Activated T-cell treated with anti-CD3 and anti-CD28 coated beads, Interleukin-2, amount 50 U/mL, for 72 hours (primary cell): Measurements from ENCODE around the gene ABTB2. TPM values are rescaled to one million over a fixed set of nuclear protein-coding genes. Genes with fewer than 3 reads are reported as not detected.

Experiments
- ATAC-seq, 2 donors: fragments of 150-1000 bp; cut with Tn5 transposase; replicated peaks in 1 of 2; 2 replicates each; pipeline ENCODE4 v1.10.0; 2021; ENCODE audit warnings: moderate library complexity in 2 of 2, mild to moderate bottlenecking in 1 of 2
- DNase-seq, 2 donors: peaks; one replicate each; pipeline ENCODE4 v3.0.0; 2021 to 2022; ENCODE audit warnings: mixed read lengths in 1 of 2
- H3K27ac Mint-ChIP-seq: one replicate; pipeline ENCODE4 v1.8.0; 2022; ENCODE audit warnings: mild to moderate bottlenecking, moderate library complexity, mixed read lengths
- H3K27me3 Mint-ChIP-seq: one replicate; pipeline ENCODE4 v1.8.0; 2022; ENCODE audit warnings: low read depth, mixed read lengths
- H3K36me3 Mint-ChIP-seq, 2 donors: one replicate each; pipeline ENCODE4 v1.8.0; 2022; ENCODE audit warnings: mixed read lengths in 2 of 2, mild to moderate bottlenecking in 1 of 2; ENCODE audit not compliant: insufficient read depth in 2 of 2
- H3K4me1 Mint-ChIP-seq: one replicate; pipeline ENCODE4 v1.8.0; 2022; ENCODE audit warnings: low read depth, mixed read lengths
- H3K4me3 Mint-ChIP-seq, 2 donors: one replicate each; pipeline ENCODE4 v1.8.0; 2022; ENCODE audit warnings: mild to moderate bottlenecking in 2 of 2, mixed read lengths in 2 of 2, moderate library complexity in 2 of 2
- H3K9me3 Mint-ChIP-seq, 2 donors: one replicate each; pipeline ENCODE4 v1.8.0; 2022; ENCODE audit warnings: mixed read lengths in 2 of 2
- total RNA-seq, 2 donors: library from RNA; stranded (reverse); gene quantifications; one replicate each; pipeline ENCODE4 v1.2.3, GENCODE V29; 2022

Gene ABTB2
- total RNA-seq, 2 donors from 2014 or later, result 2.2 to 5.6 TPM

DNA sequence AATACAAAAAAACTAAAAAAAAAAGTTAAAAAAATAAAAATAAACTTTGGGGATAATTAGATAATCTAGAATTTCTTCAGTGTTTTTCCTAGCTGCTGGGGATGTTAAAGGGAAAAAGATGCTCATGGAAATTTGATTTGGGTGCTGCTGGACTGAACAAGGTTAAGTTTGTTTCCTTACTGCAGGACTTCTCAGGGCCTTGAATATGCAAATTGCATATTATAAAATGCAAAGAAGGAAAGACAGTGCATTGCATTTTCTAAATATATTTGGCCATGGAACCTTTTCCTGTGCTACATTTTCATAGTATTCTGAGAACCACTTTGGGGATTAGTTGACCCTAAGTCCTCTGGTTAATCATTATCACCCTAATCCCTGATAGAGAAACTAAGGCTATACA lies 79.6 kb downstream of the ABTB2 start:
- Mint-ChIP-seq H3K27me3 (no peaks in the 10 kb centered on the region), H3K27ac (no peak overlapping the region), H3K4me1 (no peaks in the 10 kb centered on the region), H3K9me3 (no peaks in the 10 kb centered on the region), H3K4me3 (no peak overlapping the region), H3K36me3 (no peaks in the 10 kb centered on the region)
- DNase-seq (no peak), ATAC-seq (no peak)

DNA sequence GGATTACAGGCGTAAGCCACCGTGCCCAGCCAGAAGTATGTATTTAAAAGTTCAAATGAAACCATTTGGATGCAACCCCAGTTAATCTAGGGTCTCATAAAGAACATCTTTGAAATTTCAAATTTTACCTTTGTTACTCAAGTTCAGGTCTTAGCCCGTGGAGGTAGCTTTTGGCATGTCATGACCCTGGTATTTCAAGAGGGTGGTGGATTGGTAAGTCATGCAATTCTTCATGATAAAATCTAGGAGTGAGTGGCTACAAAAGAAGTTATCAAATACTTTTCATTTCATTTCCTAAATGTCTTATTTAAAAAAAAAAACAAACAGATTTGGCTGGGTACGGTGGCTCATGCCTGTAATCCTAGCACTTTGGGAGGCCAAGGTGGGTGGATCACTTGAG lies 80.6 kb downstream of the ABTB2 start:
- no peak for DNase-seq
- no peaks in the 10 kb centered on the region for H3K9me3 Mint-ChIP-seq
- H3K4me3 Mint-ChIP-seq, result no peak overlapping the region
- H3K4me1 Mint-ChIP-seq, result no peaks in the 10 kb centered on the region
- H3K27ac Mint-ChIP-seq, result no peak overlapping the region
- ATAC-seq, result no peak
- no peaks in the 10 kb centered on the region for H3K27me3 Mint-ChIP-seq
- H3K36me3 Mint-ChIP-seq, result no peaks in the 10 kb centered on the region

GRCh38 chr11:34276352-34276864 lies 81.4 kb downstream of the ABTB2 start:
- Mint-ChIP-seq H3K4me3 (no peak overlapping the region), H3K27ac (no peak overlapping the region), H3K27me3 (no peaks in the 10 kb centered on the region), H3K4me1 (no peaks in the 10 kb centered on the region), H3K9me3 (no peaks in the 10 kb centered on the region), H3K36me3 (no peaks in the 10 kb centered on the region)
- DNase-seq (no peak), ATAC-seq (no peak)

DNA sequence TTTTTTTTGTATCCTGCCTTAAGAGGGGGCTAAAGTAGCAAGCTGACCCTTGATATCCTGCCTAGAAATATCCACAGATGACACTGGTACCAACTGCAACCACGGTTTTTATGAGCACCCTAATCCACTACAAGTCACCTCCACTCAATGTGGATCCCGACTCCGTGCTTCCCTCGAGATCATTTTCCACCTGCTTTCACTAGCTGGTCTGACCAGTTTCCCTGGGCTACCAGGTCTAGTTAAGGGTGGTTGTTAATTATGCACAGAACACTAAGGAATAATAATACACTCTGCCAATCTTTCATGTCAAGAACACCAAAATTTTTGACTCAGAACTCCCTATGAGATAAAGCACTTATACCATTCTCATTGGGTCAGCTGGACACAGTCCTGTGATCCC lies 82.3 kb downstream of the ABTB2 start:
- Mint-ChIP-seq H3K9me3 (no peaks in the 10 kb centered on the region), H3K4me1 (no peaks in the 10 kb centered on the region), H3K27me3 (no peaks in the 10 kb centered on the region), H3K27ac (no peak overlapping the region), H3K4me3 (no peak overlapping the region), H3K36me3 (no peaks in the 10 kb centered on the region)
- no peak for ATAC-seq
- no peak for DNase-seq

- no peak overlapping the region for H3K27ac Mint-ChIP-seq
- DNase-seq (no peak), ATAC-seq (no peak)
- no peaks in the 10 kb centered on the region for H3K9me3 Mint-ChIP-seq
- no peak overlapping the region for H3K4me3 Mint-ChIP-seq
- no peaks in the 10 kb centered on the region for H3K36me3 Mint-ChIP-seq
- no peaks in the 10 kb centered on the region for H3K27me3 Mint-ChIP-seq
- no peaks in the 10 kb centered on the region for H3K4me1 Mint-ChIP-seq
These were observed 83.0 kb downstream of the ABTB2 start for GRCh38 chr11:34274712-34275398.

GRCh38 chr11:34273099-34273498 lies 84.7 kb downstream of the ABTB2 start:
- ATAC-seq (no peak), DNase-seq (no peak)
- no peaks in the 10 kb centered on the region for H3K27me3 Mint-ChIP-seq
- H3K36me3 Mint-ChIP-seq, result no peaks in the 10 kb centered on the region
- no peaks in the 10 kb centered on the region for H3K9me3 Mint-ChIP-seq
- H3K27ac Mint-ChIP-seq, result no peak overlapping the region
- no peak overlapping the region for H3K4me3 Mint-ChIP-seq
- H3K4me1 Mint-ChIP-seq, result no peaks in the 10 kb centered on the region

DNA sequence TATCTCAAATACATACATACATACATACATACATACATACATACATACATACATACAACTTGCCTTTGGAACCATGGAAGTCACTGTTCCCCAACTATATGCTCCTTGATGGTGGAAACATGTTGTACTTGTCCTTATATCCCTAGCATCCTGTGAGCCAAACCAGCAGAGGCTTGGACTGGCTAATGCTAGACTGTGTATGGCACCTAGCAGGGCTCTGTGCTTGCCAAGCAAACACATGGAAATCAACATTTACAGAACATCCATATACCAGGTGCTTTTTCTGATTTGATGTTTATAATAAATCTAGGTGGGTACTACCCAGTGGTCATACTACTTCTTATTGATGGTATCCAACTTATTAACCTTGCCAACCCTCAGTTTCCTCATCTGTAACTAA lies 86.1 kb downstream of the ABTB2 start:
- DNase-seq, result no peak
- H3K9me3 Mint-ChIP-seq, result no peaks in the 10 kb centered on the region
- H3K27ac Mint-ChIP-seq, result no peak overlapping the region
- H3K4me1 Mint-ChIP-seq, result peaks cover 6% of the 10 kb centered on the region
- no peaks in the 10 kb centered on the region for H3K27me3 Mint-ChIP-seq
- H3K4me3 Mint-ChIP-seq, result no peak overlapping the region
- ATAC-seq, result no peak
- H3K36me3 Mint-ChIP-seq, result no peaks in the 10 kb centered on the region

GRCh38 chr11:34270711-34271110 lies 87.1 kb downstream of the ABTB2 start:
- DNase-seq, result no peak
- Mint-ChIP-seq H3K27ac (no peak overlapping the region), H3K36me3 (no peaks in the 10 kb centered on the region), H3K4me3 (no peak overlapping the region), H3K27me3 (no peaks in the 10 kb centered on the region), H3K9me3 (no peaks in the 10 kb centered on the region), H3K4me1 (peaks cover 13% of the 10 kb centered on the region)
- ATAC-seq, result no peak

DNA sequence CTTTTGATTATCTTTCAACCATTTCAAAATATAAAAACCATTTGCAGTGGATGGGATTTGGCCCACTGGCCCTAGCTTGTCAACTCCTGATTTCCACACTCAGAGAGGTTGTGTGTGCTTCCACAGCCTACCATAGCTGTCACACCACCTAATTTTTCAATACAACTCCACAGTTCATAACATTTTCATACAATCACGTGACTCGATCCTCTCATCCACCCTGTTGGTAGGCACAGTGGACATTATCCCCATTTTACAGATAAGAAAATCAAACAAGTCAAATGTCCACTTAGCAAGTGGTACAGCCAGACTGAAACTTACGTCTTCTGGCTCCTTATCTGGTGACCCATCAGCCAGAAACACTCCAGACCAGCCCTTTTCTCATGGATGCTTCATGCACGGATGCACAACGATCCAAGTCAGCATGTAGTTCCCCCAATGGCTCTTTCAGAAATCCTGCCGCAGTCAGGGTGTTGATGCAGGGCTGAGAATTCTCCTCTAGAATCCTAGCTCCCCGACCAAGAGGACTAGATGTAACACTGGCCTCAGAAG lies 88.0 kb downstream of the ABTB2 start:
- ATAC-seq (no peak), DNase-seq (no peak)
- H3K27me3 Mint-ChIP-seq, result no peaks in the 10 kb centered on the region
- H3K4me1 Mint-ChIP-seq, result peaks cover 13% of the 10 kb centered on the region
- no peaks in the 10 kb centered on the region for H3K9me3 Mint-ChIP-seq
- no peak overlapping the region for H3K4me3 Mint-ChIP-seq
- H3K27ac Mint-ChIP-seq, result no peak overlapping the region
- H3K36me3 Mint-ChIP-seq, result no peaks in the 10 kb centered on the region

DNA sequence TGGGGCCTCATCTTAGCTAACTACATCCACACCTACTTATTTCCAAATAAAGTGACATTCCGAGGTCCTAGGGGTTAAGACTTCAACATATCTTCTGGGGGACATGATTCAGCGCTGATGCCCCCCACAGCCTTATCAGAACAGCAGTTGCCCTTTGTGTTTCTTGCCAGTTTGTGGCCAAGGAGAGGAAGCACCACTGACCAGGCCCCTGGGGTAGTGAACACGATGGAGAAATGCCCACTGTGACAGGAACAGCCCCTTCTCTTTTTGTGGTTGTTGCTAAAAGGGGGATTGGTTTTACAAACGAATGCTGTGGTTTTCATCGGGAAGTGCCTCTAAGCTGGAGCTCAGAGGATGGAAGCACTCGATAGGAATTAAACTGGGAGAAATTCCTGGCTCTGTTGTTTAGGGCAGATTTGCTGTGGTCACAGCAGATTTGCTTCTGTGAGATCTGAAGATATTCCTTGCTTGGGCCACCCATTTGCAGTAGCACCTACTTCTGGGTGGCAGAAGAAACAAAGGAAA lies 88.8 kb downstream of the ABTB2 start:
- H3K27me3 Mint-ChIP-seq, result no peaks in the 10 kb centered on the region
- H3K36me3 Mint-ChIP-seq, result no peaks in the 10 kb centered on the region
- peaks cover 13% of the 10 kb centered on the region for H3K4me1 Mint-ChIP-seq
- no peaks in the 10 kb centered on the region for H3K9me3 Mint-ChIP-seq
- no peak overlapping the region for H3K4me3 Mint-ChIP-seq
- no peak for DNase-seq
- H3K27ac Mint-ChIP-seq, result no peak overlapping the region
- ATAC-seq, result no peak

GRCh38 chr11:34267417-34267816 lies 90.4 kb downstream of the ABTB2 start:
- H3K27ac Mint-ChIP-seq, result no peak overlapping the region
- no peaks in the 10 kb centered on the region for H3K27me3 Mint-ChIP-seq
- DNase-seq (no peak), ATAC-seq (no peak)
- no peak overlapping the region for H3K4me3 Mint-ChIP-seq
- H3K4me1 Mint-ChIP-seq, result peaks cover 13% of the 10 kb centered on the region
- H3K36me3 Mint-ChIP-seq, result no peaks in the 10 kb centered on the region
- H3K9me3 Mint-ChIP-seq, result no peaks in the 10 kb centered on the region

DNA sequence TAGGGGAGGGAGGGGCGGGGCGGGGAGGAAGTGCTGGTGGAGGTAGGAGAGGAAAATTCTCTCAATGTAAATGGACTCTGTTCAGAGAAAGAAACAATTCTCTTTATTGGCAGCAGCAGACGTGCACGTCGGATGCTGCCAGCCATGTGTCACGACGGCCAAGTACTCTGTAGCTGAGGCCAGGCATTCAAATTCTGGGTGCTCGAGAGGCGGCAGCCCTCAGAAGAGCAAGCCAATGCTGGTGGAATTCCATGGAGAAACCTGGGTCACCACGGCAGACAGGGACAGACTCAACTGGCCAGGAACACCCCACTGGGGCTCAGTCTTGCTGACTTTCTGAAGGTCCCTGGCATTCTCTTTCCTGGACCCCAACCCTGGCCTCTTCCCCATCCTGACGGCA lies 90.8 kb downstream of the ABTB2 start:
- Mint-ChIP-seq H3K27me3 (no peaks in the 10 kb centered on the region), H3K9me3 (no peaks in the 10 kb centered on the region), H3K4me3 (no peak overlapping the region), H3K4me1 (peaks cover 13% of the 10 kb centered on the region), H3K27ac (no peak overlapping the region), H3K36me3 (no peaks in the 10 kb centered on the region)
- DNase-seq (no peak), ATAC-seq (no peak)

DNA sequence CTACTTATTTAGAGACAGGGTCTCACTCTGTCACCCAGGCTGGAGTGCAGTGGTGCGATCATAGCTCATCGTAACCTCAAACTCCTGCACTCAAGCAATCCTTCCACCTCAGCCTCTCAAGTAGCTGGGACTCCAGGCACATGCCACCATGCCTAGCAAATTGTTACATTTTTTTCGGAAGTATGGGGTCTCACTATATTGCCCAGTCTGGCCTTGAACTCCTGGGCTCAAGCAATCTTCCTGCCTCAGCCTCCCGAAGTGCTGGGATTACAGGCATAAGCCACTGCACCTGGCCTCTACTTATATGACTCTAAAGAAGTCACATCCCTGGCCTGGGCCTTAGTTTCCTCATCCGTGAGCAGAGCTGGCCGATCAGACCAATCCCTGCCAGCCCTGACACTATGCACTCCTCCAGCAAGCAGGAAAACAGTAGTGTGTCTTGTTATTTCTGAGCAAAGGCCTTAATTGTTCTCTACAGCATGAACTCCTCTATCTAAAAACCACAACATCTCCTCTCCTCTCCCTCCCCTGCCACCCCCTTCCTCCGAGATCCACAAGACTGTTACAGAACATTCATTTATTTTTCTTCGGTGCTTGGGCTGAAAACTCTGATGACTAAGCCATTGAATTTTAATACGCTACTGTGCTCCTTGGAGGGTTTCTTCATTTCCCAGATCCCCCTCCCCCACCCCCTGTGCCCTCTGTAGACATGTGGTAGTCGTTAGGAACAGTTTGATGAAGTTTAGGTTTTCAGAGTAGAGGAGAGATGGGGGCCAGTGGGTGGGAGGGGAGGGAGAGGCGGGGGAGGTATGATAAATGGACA lies 91.5 kb downstream of the ABTB2 start:
- DNase-seq, result no peak
- no peaks in the 10 kb centered on the region for H3K9me3 Mint-ChIP-seq
- no peaks in the 10 kb centered on the region for H3K27me3 Mint-ChIP-seq
- H3K4me3 Mint-ChIP-seq, result no peak overlapping the region
- peaks cover 13% of the 10 kb centered on the region for H3K4me1 Mint-ChIP-seq
- no peak overlapping the region for H3K27ac Mint-ChIP-seq
- ATAC-seq, result no peak
- no peaks in the 10 kb centered on the region for H3K36me3 Mint-ChIP-seq
